GM18951 (cell line): ENCODE measurements around the gene DHX35.
"Not testable (repeated sequence)": the region's sequence is repeated elsewhere in the genome, so short reads cannot be mapped to it uniquely, and the experiment has no call there.

Source experiments
- POLR2A ChIP-seq: IDR thresholded peaks from 4 replicates; pipeline ENCODE4 v1.6.1; 2011; ENCODE audit warnings: mild to moderate bottlenecking; ENCODE audit not compliant: insufficient read length, insufficient read depth; ENCODE audit errors: extremely low read depth
- in situ Hi-C: fragments of 300-500 bp; cut with MboI; formaldehyde crosslinking; loops from one replicate; pipeline ENCODE4 v1.12.0; 2022; ENCODE audit warnings: low sequenced_read_pairs, mixed read lengths, inconsistent platforms; ENCODE audit not compliant: unreplicated experiment

Gene DHX35

DNA sequence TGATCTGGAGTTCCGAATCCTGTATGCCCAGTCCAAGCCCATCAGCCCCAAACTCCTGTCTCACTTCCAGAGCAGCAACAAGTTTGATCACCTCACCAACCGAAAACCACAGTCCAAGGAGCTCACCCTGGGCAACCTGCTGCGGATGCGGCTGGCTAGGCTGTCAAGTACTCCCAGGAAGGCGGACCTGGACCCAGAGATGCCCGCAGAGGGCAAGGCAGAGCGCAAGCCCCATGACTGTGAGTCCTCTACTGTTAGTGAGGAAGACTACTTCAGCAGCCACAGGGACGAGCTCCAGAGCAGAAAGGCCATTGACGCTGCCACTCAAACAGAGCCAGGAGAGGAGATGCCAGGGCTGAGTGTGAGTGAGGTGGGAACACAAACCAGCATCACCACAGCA lies 10.5 kb upstream of the DHX35 start:
- TF ChIP-seq POLR2A, result no peak
- in situ Hi-C loops, result no loop called here

GRCh38 chr20:38952153-38952552 lies 10.0 kb upstream of the DHX35 start:
- no peak for TF ChIP-seq POLR2A
- in situ Hi-C loops, result no loop called here

DNA sequence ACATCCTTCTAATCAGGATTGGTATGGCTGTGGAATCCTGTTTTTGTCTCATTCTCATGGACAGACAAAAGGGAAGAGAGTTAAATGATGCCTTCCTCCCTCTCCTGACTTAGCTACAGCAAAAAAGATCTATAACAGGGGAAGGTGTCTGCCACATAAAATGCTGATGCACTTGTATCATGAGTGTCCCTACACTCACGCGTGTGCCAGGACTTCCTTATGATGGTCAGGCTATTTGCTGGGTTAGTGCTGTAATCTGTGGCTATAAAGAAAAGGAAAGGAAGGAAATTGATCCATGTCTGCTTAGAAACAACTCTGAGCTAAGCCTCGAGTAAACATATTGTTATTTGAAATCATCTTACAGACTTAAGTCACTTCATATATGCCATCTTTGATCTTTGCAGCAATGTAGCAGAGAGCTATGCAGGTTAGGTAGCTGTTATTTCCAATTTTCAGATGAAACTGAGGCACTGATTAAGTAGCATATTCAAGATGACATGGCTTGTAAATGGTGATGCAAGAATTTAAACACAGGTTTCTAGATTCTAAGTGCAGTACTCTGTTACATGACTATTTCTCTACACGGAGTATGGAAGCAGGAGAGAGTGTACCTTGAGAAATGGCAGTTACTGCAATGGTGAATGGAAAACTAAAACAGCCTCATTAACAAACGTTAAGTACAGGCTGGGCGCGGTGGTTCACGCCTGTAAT lies 8.4 kb upstream of the DHX35 start:
- in situ Hi-C loops, result no loop called here

GRCh38 chr20:38957235-38957876 lies 4.8 kb upstream of the DHX35 start:
- in situ Hi-C loops, result no loop called here
- TF ChIP-seq POLR2A, result no peak

More for the DNA sequence above, 8.4 kb upstream of the DHX35 start:
- no peak for TF ChIP-seq POLR2A

DNA sequence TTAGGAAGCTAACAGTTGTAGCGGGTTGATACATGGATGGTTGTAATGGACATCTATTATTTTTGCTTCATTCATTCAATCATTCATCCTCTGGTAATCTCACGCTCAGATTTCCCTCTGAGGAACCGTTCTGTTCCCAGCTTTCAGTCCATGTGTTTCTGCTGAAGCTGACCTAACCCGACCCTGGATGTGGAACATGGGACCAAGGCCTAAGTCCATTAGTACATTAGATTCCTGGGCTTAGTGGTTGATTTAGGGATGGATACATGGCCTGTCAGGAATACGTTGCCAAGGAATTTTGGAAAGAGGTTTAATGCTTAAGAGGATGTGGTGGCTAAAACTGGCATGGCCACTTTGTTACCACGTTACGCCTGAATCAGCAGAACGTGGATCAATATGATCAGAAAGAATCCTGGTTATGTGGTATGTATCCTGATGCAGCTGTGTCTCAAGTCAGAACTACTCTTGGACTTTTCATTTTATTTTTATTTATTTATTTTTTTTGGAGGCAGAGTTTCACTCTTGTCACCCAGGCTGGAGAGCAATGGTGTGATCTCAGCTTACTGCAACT lies 4.1 kb upstream of the DHX35 start:
- in situ Hi-C loops, result no loop called here

GRCh38 chr20:38960187-38960687 lies 1.9 kb upstream of the DHX35 start:
- in situ Hi-C loops, result not testable (repeated sequence)

More for the DNA sequence above, 4.1 kb upstream of the DHX35 start:
- TF ChIP-seq POLR2A, result no peak

DNA sequence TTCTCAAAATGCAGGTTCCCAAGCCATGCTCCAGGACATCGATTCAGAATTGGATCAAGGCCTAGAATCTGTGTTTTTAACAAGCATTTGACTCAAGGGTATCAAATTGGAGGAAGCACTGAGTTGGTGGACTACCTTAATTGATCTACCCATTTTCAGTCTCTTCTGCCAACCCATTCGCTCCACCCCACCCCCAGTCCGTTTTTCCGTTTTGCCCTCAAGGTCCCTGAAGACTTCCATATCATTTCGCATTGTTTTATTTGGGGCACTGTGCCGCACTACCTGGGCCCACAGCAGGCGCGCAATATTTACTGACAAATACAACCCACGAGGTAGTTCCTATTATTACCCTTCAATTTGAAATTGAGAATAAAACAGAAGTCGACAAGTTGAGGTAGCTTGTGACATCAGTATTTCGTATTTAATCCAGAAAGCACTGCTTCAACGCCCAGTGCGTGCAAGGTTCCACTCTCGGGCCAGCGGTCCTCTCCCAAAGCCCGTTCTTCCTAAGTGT lies 557 bp upstream of the DHX35 start:
- in situ Hi-C loops, result no loop called here
- no peak for TF ChIP-seq POLR2A

- no peak for TF ChIP-seq POLR2A
- in situ Hi-C loops, result no loop called here
Measured at GRCh38 chr20:38962928-38963401, 821 bp downstream of the DHX35 start.

DNA sequence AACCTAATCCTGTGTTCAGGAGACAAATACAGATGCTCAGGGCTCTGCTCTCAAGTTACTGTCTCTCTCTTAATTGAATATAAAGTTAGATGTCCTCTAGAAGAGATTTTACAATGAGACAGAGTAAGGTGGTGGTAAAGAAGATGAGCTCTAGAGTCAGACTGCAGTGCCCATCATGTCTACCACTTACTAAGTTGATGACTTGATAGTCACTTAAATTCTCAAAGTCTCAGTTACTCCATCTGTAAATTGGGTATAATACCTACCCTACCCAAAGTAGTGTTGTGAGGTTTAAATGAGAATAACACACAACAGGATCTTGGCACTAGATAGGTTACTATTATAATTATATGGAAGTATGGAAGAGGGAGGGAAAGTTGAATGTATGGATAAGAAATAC lies 1.6 kb downstream of the DHX35 start:
- in situ Hi-C loops, result no loop called here
- TF ChIP-seq POLR2A, result no peak

DNA sequence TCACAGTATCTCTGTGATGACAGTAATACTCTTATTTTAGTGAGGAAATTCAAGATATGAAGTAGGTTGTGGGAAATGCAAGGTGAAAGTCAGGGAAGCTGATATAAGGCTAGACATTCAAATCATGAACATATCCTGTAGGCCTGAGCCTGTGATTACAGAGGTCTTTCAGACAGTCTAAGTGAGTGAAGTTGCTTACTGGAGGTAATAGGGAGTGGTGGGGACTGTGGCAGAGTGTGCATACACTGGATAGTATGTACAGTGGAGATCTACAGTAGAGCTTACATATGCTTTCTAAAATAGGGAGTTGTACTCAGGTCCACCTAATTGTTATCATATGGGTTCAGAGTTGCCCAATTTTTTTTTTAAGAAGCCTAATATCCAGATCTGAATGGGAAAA lies 3.1 kb downstream of the DHX35 start:
- TF ChIP-seq POLR2A, result no peak
- in situ Hi-C loops, result no loop called here

GRCh38 chr20:38968090-38968489 lies 5.9 kb downstream of the DHX35 start:
- no peak for TF ChIP-seq POLR2A
- in situ Hi-C loops, result no loop called here

GRCh38 chr20:38969708-38970107 lies 7.6 kb downstream of the DHX35 start:
- in situ Hi-C loops, result no loop called here
- no peak for TF ChIP-seq POLR2A

GRCh38 chr20:38970302-38970701 lies 8.2 kb downstream of the DHX35 start:
- no peak for TF ChIP-seq POLR2A
- in situ Hi-C loops, result no loop called here
